GM21576 (cell line): ENCODE data around the gene PDZD8.

Experiments
- ATAC-seq: cut with Tn5 transposase; IDR thresholded peaks from one replicate; pipeline ENCODE4 v1.9.1; 2021; ENCODE audit warnings: mild to moderate bottlenecking, moderate library complexity; ENCODE audit not compliant: unreplicated experiment

PDZD8 gene

GRCh38 chr10:117399341-117400196, 24.3 kb upstream of the PDZD8 start:
- no peak for ATAC-seq

GRCh38 chr10:117398029-117398428, 22.8 kb upstream of the PDZD8 start:
- no peak for ATAC-seq

GRCh38 chr10:117391436-117392205, 16.4 kb upstream of the PDZD8 start:
- ATAC-seq: no peak

GRCh38 chr10:117390420-117390819, 15.2 kb upstream of the PDZD8 start:
- ATAC-seq: no peak

- no peak for ATAC-seq
Measured at GRCh38 chr10:117386805-117387204, 11.6 kb upstream of the PDZD8 start.

GRCh38 chr10:117382861-117383260, 7.6 kb upstream of the PDZD8 start:
- ATAC-seq: no peak

- peak; percentile 24 for ATAC-seq
Measured at GRCh38 chr10:117374506-117375359, 507 bp downstream of the PDZD8 start.

- peak; percentile 28 for ATAC-seq
Measured at GRCh38 chr10:117373823-117374505, 1.3 kb downstream of the PDZD8 start.

GRCh38 chr10:117370205-117370604, 5.0 kb downstream of the PDZD8 start:
- no peak for ATAC-seq

- ATAC-seq: no peak
Measured at GRCh38 chr10:117367718-117368117, 7.5 kb downstream of the PDZD8 start.

- ATAC-seq: no peak
Measured at GRCh38 chr10:117366741-117367140, 8.5 kb downstream of the PDZD8 start.

GRCh38 chr10:117365612-117366011, 9.6 kb downstream of the PDZD8 start:
- ATAC-seq: no peak

GRCh38 chr10:117364110-117364960, 10.9 kb downstream of the PDZD8 start:
- no peak for ATAC-seq

GRCh38 chr10:117363028-117363427, 12.2 kb downstream of the PDZD8 start:
- ATAC-seq: peak; percentile 35

GRCh38 chr10:117362313-117362712, 12.9 kb downstream of the PDZD8 start:
- no peak for ATAC-seq

- ATAC-seq: peak; percentile 46
Measured at GRCh38 chr10:117360994-117361667, 14.1 kb downstream of the PDZD8 start.

GRCh38 chr10:117360016-117360415, 15.2 kb downstream of the PDZD8 start:
- no peak for ATAC-seq

- ATAC-seq: no peak
Measured at GRCh38 chr10:117355072-117355471, 20.2 kb downstream of the PDZD8 start.

GRCh38 chr10:117353684-117354083, 21.6 kb downstream of the PDZD8 start:
- no peak for ATAC-seq
